ENCODE results near the gene RTL1.

The RTL1 gene

GRCh38 chr14:100903672-100904185 is at the start of gene RTL1:
Gene RTL1, minus strand, starts transcription at chr14:100903722. Its CDS starts 18,934 bp downstream, at chr14:100884788.
- no peak for DNase-seq (ENCODE audit: low read depth in 2 of 2)

DNA sequence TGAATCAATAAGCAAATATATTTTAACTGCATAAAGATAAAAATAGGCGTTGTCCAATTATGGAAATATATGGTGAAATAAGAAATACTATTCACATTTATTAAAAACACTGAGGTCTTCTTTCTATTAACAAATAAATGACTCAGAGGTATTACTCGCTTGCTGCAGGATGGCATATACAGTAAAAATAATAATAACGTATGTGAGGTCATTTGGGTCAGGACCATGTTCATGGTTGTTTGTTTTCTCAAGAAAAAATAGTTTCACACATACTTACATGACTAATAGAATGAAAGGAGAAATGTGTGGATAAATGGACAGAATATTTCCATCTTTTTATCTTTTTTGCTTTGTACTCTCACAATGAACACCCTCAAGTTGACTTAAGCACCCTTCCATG is 46.5 kb upstream of the RTL1 start:
- no peak for DNase-seq (ENCODE audit: low read depth in 2 of 2)

GRCh38 chr14:100944052-100944451 is 40.5 kb upstream of the RTL1 start:
- no peak for DNase-seq (ENCODE audit: low read depth in 2 of 2)

- no peak for DNase-seq (ENCODE audit: low read depth in 2 of 2)
Measured at GRCh38 chr14:100930270-100930669, 26.7 kb upstream of the RTL1 start.

GRCh38 chr14:100915560-100915959 is 12.0 kb upstream of the RTL1 start:
- no peak for DNase-seq (ENCODE audit: low read depth in 2 of 2)

GRCh38 chr14:100914597-100915021 is 11.1 kb upstream of the RTL1 start:
- no peak for DNase-seq (ENCODE audit: low read depth in 2 of 2)

DNA sequence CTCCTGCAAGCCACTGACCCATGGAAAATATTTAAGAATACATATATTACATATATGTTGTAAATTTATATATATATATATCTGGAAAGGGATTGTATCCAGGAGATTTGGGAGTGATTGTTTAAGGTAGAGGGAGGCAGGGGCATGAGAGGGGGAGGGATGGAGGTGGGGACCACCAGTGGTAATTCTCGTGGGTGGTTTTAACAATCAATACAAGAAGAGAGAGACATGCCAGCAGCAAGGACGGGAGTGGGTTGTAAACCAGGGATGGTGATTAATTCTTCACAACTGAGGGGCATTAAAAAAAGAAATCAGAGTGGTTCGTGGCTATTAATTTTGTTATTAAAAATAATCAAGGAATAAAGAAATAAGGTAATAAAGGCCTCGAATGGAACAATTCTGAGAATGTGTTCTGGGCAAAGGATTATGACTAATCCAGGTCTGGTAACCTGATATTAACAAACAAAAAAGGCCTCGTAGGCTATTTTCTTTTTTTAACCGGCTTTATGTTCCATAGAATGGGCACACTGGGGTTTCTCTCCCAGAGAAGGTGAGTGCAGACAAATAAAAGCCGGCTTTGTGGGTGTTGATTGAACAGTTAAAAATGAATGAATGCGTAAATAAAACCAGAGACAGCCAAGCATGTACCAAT is 8.3 kb upstream of the RTL1 start:
- no peak for DNase-seq (ENCODE audit: low read depth in 2 of 2)

GRCh38 chr14:100910888-100911664 is 7.6 kb upstream of the RTL1 start:
- no peak for DNase-seq (ENCODE audit: low read depth in 2 of 2)

GRCh38 chr14:100909439-100909838 is 5.9 kb upstream of the RTL1 start:
- DNase-seq (ENCODE audit: low read depth in 2 of 2), result no peak

GRCh38 chr14:100907240-100907639 is 3.7 kb upstream of the RTL1 start:
- DNase-seq (ENCODE audit: low read depth in 2 of 2), result no peak

GRCh38 chr14:100906420-100906819 is 2.9 kb upstream of the RTL1 start:
- DNase-seq (ENCODE audit: low read depth in 2 of 2), result no peak

- no peak for DNase-seq (ENCODE audit: low read depth in 2 of 2)
Measured at GRCh38 chr14:100905166-100905565, 1.6 kb upstream of the RTL1 start.

DNA sequence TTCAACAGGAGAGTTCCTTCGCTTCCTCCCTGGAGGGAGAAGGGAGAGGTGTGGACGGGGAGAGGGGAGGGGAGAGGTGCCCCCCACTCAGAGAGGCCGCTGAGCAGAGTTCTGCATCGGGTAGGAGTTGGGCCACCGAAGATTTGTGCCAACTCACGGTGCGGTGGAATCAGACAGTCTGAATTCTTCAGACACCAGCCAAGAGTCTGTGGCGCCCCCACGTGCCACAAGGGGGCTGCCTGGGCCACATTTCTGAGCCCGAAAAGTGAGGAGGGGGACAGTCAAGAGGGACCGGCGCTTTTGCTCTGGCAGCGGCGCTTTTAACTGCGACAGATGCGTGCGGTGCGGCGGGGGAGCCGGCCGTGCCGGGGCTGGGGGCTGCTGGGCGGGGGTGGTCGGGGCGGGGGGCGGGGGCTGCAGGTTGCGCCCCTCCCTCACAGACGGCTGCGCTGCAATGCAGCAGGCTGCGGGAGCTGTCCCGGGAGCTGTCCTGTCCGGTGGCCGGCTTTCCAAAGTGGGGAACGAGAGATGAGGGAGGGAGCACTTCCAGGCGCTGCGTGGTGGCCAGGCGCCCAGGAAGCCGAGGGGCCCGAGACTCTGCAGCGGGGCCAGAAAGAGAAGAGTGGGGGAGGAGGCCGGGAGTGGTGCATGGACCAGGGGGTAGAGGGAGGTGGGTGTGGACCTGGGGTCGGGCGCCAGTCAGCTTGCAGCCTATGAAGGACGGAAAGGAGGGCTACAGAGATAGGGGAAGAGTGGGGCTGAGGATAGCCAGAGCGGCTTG is 975 bp upstream of the RTL1 start:
- DNase-seq (ENCODE audit: low read depth in 2 of 2), result no peak

DNA sequence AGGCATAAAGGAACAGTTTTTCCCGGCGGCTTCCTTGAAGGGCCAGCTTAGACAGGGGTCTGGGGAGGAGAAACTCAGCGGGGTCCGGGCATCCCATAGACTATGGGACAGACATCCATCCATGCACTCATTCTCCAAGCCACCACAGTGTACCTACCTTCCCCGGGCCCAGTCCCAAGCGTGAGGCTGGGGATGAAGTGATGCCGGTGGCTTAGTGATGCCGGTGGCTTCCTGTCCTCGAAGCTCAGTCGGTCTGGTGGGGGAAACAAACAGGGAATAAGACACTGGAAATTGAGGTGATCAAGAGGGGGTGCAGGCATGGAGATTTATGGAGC is 421 bp downstream of the RTL1 start:
- no peak for DNase-seq (ENCODE audit: low read depth in 2 of 2)

GRCh38 chr14:100902295-100903133 is 1.0 kb downstream of the RTL1 start:
- no peak for DNase-seq (ENCODE audit: low read depth in 2 of 2)

- DNase-seq (ENCODE audit: low read depth in 2 of 2), result no peak
Measured at GRCh38 chr14:100901391-100902183, 1.9 kb downstream of the RTL1 start.

GRCh38 chr14:100900837-100901390 is 2.6 kb downstream of the RTL1 start:
- DNase-seq (ENCODE audit: low read depth in 2 of 2), result no peak

DNA sequence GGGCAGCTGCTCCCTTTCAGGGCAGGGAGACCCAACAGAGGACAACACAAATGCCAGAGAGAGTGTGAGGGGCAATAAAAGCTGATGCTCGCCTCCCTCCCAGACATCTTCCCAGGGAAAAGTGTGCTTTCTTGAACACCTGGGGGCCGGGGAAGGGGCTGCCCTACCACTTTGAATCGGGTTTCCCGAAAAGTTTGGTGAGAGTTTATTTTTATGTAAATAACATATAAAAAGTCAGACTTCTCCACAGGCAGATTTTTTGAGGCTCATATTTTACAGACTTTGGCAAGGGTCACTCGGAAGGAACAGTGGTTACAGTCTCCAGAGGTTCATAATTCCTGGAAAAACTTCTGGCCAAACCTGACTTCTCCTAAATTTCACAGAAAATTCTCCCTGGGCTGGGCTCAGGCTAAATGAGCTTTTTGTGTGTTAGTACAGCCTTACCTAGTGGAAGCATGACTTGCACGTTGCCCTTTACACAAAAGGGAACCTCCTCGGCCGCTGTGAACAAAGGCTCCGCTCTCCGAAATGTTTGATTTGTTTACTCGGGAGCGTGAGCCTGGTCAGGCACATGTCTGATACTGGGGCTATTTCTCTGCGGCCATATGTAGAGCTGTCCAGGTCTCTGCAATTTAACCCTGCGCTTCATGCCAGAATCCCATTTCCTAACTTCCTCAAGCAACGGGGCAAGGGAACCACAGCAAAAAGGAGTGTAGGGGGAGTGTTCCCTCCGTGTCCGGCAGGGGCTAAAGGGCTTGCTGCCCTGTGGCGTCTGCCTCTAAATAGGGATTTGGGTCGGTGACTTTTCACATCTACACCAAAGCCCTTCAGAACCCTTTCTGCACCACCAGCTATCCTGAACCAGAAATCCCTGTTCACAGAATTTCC is 3.4 kb downstream of the RTL1 start:
- no peak for DNase-seq (ENCODE audit: low read depth in 2 of 2)

All from stimulated activated CD4-positive, alpha-beta T cell treated with anti-CD3 and anti-CD28 coated beads, Interleukin-4, amount 100 ng/mL, for 48 hours (primary cell).